HEK293 (cell line): ENCODE measurements around the gene MRPL45.

Source experiments
- GLI4 ChIP-seq: fragments of 450-650 bp; formaldehyde crosslinking; IDR thresholded peaks from 2 replicates; pipeline ENCODE4 v1.5.1; 2016; ENCODE audit warnings: missing biosample characterization, missing genetic modification characterization
- RBAK ChIP-seq: fragments of 450-650 bp; formaldehyde crosslinking; IDR thresholded peaks from 2 replicates; pipeline ENCODE4 v1.5.1; 2016; ENCODE audit warnings: missing biosample characterization, missing genetic modification characterization
- TCF7L2 ChIP-seq: IDR thresholded peaks from 2 replicates; pipeline ENCODE4 v1.6.1; 2011; ENCODE audit warnings: low read depth, mild to moderate bottlenecking, inconsistent platforms, low read length, moderate library complexity, borderline replicate concordance
- ZNF274 ChIP-seq, 2 experiments: fragments of 200-500 bp in 1 of 2; fragments of 450-650 bp in 1 of 2; sonication (Bioruptor generic) in 1 of 2; formaldehyde crosslinking in 1 of 2; IDR thresholded peaks; 2 replicates each; pipeline versions ENCODE4 v1.5.1 to v1.6.1; 2014 to 2016; ENCODE audit warnings: borderline replicate concordance in 1 of 2, inconsistent platforms in 1 of 2, low read length in 1 of 2, missing biosample characterization in 1 of 2, missing genetic modification characterization in 1 of 2
- TF ChIP-seq, protein P1 (sequence below): fragments of 450-650 bp; formaldehyde crosslinking; IDR thresholded peaks from 2 replicates; pipeline ENCODE4 v1.5.1; 2016; ENCODE audit warnings: missing biosample characterization, missing genetic modification characterization

DNA sequence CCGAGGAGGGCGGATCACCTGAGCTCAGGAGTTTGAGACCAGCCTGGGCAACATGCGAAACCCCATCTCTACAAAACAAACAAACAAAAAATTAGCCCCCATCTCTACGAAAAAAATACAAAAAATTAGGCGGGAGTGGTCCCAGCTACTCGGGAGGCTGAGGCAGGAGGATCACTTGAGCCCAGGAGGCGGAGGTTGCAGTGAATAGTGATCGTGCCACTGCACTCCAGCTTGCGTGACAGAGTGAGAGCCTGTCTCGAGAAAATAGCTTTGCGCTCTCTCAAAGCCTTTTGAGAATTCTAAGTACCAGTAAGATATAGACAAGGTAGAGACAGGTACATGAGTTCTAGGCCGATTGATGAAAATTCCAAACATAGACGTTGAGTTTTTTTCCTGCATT lies 56.7 kb downstream of the MRPL45 start:
- TF ChIP-seq, protein P1, sequence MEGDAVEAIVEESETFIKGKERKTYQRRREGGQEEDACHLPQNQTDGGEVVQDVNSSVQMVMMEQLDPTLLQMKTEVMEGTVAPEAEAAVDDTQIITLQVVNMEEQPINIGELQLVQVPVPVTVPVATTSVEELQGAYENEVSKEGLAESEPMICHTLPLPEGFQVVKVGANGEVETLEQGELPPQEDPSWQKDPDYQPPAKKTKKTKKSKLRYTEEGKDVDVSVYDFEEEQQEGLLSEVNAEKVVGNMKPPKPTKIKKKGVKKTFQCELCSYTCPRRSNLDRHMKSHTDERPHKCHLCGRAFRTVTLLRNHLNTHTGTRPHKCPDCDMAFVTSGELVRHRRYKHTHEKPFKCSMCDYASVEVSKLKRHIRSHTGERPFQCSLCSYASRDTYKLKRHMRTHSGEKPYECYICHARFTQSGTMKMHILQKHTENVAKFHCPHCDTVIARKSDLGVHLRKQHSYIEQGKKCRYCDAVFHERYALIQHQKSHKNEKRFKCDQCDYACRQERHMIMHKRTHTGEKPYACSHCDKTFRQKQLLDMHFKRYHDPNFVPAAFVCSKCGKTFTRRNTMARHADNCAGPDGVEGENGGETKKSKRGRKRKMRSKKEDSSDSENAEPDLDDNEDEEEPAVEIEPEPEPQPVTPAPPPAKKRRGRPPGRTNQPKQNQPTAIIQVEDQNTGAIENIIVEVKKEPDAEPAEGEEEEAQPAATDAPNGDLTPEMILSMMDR (tag by site-specific recombination) = no peak
- TF ChIP-seq GLI4 (tag by site-specific recombination) = no peak
- no peak for TF ChIP-seq RBAK
- no peak for TF ChIP-seq TCF7L2
- TF ChIP-seq ZNF274 (IDR thresholded peaks at IDR 0.05; ENCODE audit: low read length) = no peak
- no peak for TF ChIP-seq ZNF274 (tag by site-specific recombination; IDR thresholded peaks at IDR 0.05; ENCODE audit: borderline replicate concordance)
